ENCODE measurements around the gene CFAP77.

The CFAP77 gene

GRCh38 chr9:132487980-132488535 is 78.0 kb downstream of the CFAP77 start:
- DNase-seq (ENCODE audit: low read depth in 2 of 2), result no peak

- DNase-seq (ENCODE audit: low read depth in 2 of 2), result no peak
Measured at GRCh38 chr9:132488626-132489025, 78.6 kb downstream of the CFAP77 start.

DNA sequence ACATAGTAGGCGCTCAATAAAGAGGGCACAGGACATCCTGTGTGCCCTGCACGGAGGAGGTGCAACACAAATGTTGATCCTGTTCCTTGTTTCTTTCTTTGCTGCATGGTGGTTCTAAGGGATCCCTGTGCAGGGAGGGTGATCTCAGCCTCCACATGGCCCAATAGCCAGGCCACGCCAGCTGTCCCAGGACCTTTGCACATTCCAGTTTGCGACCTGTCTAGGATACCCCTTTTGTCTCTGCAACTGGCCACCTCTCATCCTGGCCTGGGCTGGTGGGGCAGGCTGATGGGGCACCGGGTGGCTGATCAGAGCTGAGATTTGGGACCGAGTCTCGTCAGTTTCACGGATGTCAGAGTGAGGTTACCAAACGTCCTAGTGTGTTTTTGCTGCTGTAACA is 79.5 kb downstream of the CFAP77 start:
- no peak for DNase-seq (ENCODE audit: low read depth in 2 of 2)

DNA sequence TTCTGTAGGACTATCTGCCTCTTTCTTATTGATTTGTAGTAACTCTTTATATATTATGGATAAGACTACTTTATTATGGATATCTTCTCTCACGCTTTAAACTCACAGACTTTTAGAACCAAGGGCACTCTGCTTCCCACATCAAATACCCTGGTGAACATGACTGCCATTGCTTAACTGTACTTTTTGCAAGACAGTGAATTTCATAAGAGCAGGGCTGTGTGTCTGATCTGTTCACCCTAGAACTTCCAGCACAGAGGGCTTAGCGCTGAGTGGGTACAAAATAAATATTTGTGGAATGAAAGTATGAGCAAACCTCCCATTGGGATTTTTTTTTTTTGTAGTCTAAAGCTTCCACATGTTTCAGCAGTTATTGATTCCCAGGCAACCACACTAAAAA is 84.8 kb downstream of the CFAP77 start:
- no peak for DNase-seq (ENCODE audit: low read depth in 2 of 2)

DNA sequence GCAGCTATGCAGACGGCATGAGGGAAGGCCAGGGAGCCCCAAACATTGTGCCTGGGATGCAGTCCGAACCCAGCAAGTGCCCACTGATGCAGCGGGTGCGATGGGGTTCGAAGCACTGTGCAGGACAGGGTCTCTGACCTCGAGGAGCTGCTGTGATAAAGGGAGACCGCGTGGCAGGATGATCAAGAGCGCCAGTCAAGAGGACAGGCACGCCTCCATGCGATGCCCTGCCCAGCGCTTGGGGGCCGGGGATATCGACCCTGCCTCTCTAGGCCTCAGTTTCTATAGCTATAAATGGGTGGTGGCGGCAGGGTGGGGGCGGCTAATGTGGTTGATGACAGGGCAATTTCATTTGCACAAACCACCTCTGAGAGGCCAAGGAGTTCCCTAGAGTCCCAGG is 87.7 kb downstream of the CFAP77 start:
- no peak for DNase-seq (ENCODE audit: low read depth in 2 of 2)

DNA sequence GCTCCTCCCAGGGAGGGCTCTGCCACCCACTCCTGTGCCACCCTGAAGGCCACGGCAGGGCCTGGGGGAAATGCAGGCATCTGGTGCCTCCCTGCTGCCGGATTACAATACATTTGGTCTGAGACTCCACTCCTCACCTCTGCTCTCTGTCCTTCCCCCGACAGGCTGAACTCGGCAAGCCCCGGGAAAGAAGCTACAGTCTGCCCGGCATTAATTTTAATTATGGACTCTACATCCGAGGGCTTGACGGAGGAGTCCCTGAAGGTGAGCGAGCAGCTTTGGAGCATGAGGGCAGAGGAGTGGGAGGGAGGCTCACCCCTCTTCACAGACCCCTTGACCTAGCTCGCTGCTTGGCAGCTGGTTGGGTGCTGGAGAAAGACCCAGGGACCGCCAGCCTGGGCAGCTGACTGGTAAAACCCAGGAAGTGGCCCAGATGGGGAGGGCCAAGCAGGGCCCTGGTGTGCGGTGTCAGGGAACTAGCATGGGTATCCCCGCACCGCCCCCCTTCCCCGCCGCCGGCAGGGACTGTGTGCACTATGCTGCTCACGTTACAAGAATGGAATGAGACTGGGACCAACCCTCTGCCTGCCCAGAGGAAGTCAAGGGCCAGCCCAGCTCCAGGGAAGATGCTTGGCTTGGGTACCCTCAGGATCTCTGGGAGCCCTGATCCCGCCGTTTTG is 88.7 kb downstream of the CFAP77 start:
- no peak for DNase-seq (ENCODE audit: low read depth in 2 of 2)

DNA sequence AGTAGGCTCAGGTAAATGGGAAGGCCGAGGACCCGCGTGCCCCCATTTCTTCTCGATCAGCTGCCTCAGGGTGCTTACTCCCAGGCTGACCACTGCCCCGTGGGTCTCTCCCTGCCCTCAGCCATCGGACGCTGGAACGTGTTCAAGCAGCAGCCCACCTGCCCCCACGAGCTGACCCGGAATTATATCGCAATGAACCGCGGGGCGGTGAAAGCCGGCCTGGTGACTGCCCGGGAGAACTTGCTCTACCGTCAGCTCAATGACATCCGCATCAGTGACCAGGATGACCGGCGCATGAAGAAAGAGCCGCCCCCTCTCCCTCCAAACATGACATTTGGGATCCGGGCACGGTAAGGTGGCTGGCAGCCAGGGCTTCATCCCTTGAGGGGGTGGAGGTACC is 89.2 kb downstream of the CFAP77 start:
- DNase-seq (ENCODE audit: low read depth in 2 of 2), result no peak

- DNase-seq (ENCODE audit: low read depth in 2 of 2), result no peak
Measured at GRCh38 chr9:132500193-132500592, 90.2 kb downstream of the CFAP77 start.

DNA sequence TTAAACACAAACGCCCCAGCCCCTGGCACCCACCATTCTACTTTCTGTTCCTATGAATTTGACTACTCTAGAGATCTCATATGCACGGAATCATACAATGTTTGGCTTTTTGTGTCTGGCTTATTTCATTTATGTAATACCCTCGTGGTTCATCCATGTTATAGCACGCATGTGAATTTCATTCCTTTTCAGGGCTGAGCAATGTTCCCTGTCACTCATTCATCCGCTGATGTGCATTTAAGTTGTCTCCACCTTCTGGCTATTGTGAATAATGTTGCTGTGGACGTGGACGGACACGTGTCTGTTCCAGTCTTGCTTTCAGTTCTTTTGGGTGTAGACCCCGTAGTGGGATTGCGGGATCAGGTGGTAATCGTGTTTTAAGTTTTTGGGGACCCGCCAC is 92.5 kb downstream of the CFAP77 start:
- no peak for DNase-seq (ENCODE audit: low read depth in 2 of 2)

DNA sequence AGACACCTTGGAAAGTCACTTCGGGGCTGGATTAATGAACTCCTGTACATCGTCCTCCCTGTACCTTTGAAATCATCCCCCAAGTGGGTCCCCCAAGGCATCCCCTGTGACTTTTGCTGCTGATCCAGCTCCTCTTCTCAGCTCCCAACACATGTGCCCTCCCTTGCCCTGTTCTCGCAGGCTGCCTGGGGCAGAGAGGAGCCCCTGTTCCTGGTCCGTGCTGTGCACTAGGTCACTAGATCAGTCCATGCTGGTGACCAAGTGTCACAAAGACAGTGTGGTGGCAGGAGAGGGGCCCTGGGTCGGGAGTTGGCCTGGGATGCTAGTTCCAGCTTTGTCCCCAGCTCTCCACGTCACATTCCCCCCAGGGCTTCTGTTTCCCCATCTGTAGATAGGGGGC is 93.1 kb downstream of the CFAP77 start:
- no peak for DNase-seq (ENCODE audit: low read depth in 2 of 2)

DNA sequence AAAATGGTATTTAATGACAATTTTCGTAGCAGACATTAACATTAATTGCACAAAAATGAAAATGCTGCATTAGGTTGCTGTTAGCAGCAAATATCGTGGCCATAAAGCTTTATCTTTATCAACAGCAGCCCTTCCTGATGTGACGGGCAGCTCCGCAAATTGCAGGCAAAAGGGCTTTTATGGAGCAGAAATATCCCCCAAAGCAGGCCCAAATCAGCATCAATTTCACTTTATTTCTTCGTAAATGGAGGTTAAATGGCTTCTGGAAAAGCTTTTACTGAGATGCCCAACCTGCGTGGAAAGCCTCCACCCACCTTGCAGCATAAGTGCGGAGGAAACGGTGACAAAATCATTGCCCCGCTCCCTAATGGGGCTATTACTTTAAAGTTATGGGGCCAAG is 94.5 kb downstream of the CFAP77 start:
- DNase-seq (ENCODE audit: low read depth in 2 of 2), result no peak

DNA sequence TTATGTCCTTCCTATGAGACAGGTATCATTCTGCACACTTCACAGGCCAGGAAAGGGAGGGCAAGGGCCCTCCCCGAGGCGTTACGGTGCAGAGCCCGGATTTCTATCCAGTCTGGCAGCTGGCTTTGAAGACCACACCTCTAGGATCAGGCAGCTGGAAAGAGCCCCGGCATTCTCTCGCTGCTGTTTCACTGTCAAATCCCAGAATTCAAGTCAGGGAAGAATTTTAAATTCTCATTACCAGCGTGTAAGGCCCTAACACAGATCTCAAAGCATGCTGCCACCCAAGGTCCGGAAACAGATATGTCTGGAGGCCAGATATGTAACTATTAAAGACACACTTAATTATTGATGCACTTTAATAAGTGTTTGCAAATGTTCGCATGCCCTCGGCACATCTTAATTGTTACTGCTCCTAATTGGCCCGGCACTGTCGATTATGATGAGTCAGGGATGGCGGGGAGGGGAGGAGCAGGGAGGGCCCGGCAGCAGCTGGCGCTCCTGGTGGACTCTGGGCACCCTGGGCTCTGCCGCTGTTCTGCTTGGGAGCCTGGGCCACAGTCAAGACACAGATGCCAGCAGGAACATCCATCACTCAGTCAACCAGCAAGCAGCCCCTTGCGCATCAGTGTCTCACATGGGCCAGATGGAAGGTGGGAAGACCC is 96.1 kb downstream of the CFAP77 start:
- no peak for DNase-seq (ENCODE audit: low read depth in 2 of 2)

DNA sequence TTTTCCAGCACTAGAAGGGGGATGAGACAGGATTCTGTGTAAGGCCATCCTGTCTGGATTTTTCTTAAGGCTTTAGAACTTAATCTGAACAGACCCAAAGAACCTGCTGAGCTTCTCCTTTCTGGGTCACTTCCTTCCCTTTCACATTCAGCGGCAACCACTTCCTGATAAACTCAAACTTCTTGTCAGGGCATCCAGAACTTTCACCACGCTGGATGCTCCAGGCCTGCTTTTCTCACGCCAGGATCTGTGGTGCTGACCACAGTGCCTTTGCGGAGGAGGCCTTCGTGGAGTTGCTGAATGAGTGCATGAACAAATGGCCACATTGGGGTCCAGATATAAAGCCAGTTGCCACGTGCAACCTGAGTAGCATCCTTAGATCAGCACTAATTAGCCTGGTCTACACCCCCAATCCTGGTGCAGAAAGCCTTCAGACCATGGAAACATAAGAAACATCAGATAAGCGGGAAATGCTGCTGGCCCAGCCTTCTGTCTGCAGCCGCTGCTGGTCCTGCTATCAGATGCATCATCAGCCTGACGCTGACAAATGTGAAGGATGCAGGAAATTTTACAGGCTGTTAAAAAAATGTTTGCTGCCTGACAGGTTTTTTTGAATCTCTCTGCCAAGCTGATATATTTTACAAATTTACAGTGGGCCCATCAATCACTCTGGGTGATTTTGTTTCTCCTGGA is 97.1 kb downstream of the CFAP77 start:
- no peak for DNase-seq (ENCODE audit: low read depth in 2 of 2)

DNA sequence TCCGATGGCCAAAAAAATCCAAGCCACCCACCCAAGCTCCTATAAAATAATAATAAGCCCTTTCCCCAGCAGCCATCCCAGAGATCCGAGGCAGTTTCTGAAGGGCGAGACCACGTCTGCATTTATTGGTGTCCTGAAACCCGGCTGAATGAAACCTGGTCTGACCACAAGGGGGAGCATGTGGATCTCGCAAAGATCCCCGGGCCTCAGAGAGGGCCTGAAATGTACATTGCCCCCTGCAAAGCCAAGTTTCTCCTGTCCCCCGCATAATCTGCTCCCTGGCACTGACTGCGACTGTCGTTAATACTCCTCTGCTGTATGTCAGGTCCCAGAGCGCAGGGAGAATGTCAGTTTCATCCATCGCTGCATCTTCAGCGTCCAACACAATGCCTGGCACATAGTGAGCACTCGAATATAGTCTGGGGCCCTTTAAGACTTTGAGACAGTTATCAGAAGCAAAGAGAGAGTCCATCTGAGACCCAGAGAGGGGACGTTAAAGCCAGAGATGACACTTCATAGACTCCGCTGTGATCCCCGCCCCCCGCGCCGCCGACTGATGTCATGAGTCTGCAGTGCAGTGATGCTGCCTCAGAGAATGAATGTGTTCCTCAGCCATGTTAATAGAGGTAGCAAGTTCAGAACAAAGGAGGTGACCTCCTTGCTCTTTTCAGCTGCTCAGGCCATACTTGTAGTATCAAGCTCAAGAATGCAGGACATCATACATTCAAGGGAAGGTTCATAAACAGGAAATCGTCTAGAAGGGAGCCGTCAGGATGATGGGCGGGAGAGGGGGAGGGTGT is 97.9 kb downstream of the CFAP77 start:
- DNase-seq (ENCODE audit: low read depth in 2 of 2), result peak; percentile 15 to 22

- DNase-seq (ENCODE audit: low read depth in 2 of 2), result no peak
Measured at GRCh38 chr9:132509928-132510874, 100.2 kb downstream of the CFAP77 start.

DNA sequence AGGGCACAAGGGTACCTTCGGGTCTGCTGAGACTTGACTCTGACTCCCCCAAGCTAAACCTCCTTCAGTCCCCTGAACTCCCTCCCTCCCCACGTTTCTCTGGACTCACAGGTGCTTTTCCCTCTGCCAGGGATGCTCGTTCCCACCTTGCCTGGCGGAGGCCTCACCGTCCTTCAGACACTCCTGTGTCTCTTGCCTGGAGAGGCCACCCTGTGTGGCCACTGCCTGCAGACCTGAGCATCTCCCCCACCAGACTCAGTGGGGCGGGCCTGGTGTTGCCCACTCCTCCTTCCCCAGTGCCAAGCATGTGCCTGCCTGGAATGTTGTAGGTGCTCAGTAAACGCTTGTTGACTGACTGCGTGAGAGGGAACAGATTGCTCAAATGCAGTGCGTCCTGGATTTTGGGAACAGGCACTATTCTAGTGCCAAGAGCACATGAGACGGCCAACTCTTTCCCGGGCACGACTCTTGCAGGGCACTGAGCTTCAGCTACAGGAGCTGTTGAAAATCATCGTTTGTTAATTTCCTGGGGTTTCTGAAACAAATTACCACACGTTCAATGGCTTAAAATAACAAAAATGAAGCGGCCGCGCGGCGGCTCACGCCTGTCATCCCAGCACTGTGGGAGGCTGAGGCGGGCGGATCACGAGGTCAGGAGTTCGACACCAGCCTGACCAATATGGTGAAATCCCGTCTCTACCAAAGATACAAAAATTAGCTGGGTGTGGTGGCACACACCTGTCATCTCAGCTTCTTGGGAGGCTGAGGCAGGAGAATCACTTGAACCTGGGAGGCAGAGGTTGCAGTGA is 101.4 kb downstream of the CFAP77 start:
- no peak for DNase-seq (ENCODE audit: low read depth in 2 of 2)

DNA sequence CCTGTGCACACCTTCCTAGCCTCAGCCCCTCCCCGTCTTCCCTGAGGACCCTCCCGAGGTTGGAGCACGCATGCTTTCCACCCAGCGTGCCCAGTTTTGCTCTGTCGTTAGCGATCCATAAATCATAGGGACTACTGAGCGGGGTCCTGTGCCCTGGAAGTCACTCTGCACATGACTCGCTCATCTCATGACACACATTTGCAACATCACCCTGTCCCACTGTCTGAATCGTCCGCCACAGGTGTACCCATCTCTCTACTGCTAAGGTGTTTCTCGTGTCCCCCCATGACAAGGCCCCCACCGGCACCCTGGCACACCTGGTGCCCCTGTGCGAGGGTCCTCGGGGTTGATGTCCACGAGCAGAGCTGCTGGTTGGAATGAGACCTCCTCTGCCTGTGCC is 103.4 kb downstream of the CFAP77 start:
- DNase-seq (ENCODE audit: low read depth in 2 of 2), result no peak

- no peak for DNase-seq (ENCODE audit: low read depth in 2 of 2)
Measured at GRCh38 chr9:132514011-132514744, 104.2 kb downstream of the CFAP77 start.

DNA sequence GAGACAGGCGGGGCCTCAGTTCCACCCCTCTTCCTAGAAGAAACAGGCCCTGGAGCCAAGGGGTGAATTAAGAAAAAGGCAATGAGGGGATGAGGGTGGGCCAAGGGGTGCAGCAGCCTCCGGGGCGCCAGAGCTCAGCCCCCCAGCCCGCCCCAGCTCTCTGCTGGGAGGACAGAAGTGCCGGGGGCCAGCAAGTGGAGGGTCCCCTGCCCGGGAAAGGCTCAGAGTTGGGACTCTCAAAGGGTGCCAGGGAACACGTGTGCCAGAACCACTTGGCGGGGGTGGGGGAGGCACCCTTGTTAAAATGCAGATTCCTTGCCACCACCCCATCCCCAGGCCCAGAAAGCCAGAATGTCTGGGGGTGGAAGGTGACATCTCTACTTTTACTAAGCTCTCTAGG is 104.8 kb downstream of the CFAP77 start:
- no peak for DNase-seq (ENCODE audit: low read depth in 2 of 2)

All from fibroblast of skin of left biceps (primary cell).